GM23338 (cell line): ENCODE data around the gene SRRM2. TPM values are rescaled to one million over a fixed set of nuclear protein-coding genes. Genes with fewer than 3 reads are reported as not detected.

Experiments used
- ATAC-seq: fragments of 200-7000 bp; cut with Tn5 transposase; 3 replicates; pipeline ENCODE4 v1.9.1; 2020
- DNase-seq: peaks from one replicate; pipeline ENCODE4 v3.0.0-alpha.2; 2015; ENCODE audit warnings: low spot score
- H2AFZ ChIP-seq: fragments of 200-600 bp; sonication (generic); 2 replicates; pipeline ENCODE4 v1.8.0; 2016; ENCODE audit warnings: antibody characterized with exemption, mild to moderate bottlenecking, moderate library complexity
- H3F3A ChIP-seq: fragments of 200-600 bp; sonication (generic); replicated peaks from 2 replicates; pipeline ENCODE4 v1.8.0; 2017; ENCODE audit warnings: antibody characterized with exemption, mixed run types, low read depth
- H3K27ac ChIP-seq: fragments of 200-600 bp; sonication (generic); 2 replicates; pipeline ENCODE4 v1.6.1; 2016; ENCODE audit warnings: low read depth
- H3K27me3 ChIP-seq: fragments of 200-600 bp; sonication (generic); 2 replicates; pipeline ENCODE4 v1.8.0; 2016; ENCODE audit warnings: mild to moderate bottlenecking, mixed run types, moderate library complexity; ENCODE audit not compliant: insufficient read depth
- H3K36me3 ChIP-seq: fragments of 200-600 bp; sonication (generic); 2 replicates; pipeline ENCODE4 v1.8.0; 2016; ENCODE audit warnings: mild to moderate bottlenecking; ENCODE audit not compliant: insufficient read depth
- H3K4me1 ChIP-seq: fragments of 200-600 bp; sonication (generic); 2 replicates; pipeline ENCODE4 v1.8.0; 2016; ENCODE audit warnings: mild to moderate bottlenecking, moderate library complexity; ENCODE audit not compliant: insufficient read depth
- H3K4me2 ChIP-seq: fragments of 200-600 bp; sonication (generic); 2 replicates; pipeline ENCODE4 v1.7.1; 2017; ENCODE audit warnings: mixed run types
- H3K4me3 ChIP-seq: fragments of 200-600 bp; sonication (generic); 2 replicates; pipeline ENCODE4 v1.6.1; 2016; ENCODE audit warnings: mixed run types
- H3K79me2 ChIP-seq: fragments of 200-600 bp; sonication (generic); replicated peaks from 2 replicates; pipeline ENCODE4 v1.8.0; 2017; ENCODE audit warnings: mild to moderate bottlenecking; ENCODE audit not compliant: insufficient read depth
- H3K9me2 ChIP-seq: fragments of 200-600 bp; sonication (generic); 2 replicates; pipeline ENCODE4 v1.8.0; 2017; ENCODE audit not compliant: insufficient read depth
- H4K20me1 ChIP-seq: fragments of 200-600 bp; sonication (generic); replicated peaks from 2 replicates; pipeline ENCODE4 v1.8.0; 2017; ENCODE audit warnings: mild to moderate bottlenecking; ENCODE audit not compliant: insufficient read depth
- H3K27ac Mint-ChIP-seq: 2 replicates; pipeline ENCODE4 v1.8.0; 2020; ENCODE audit warnings: inconsistent platforms, mild to moderate bottlenecking, moderate library complexity, mixed read lengths
- H3K27me3 Mint-ChIP-seq: 3 replicates; pipeline ENCODE4 v1.8.0; 2022; ENCODE audit warnings: low read depth, mild to moderate bottlenecking, moderate library complexity, mixed read lengths, inconsistent platforms; ENCODE audit not compliant: insufficient read depth, poor library complexity
- H3K36me3 Mint-ChIP-seq: 3 replicates; pipeline ENCODE4 v1.8.0; 2021; ENCODE audit warnings: low read depth, mild to moderate bottlenecking, inconsistent platforms, moderate library complexity, mixed read lengths
- H3K4me1 Mint-ChIP-seq: 3 replicates; pipeline ENCODE4 v1.8.0; 2020; ENCODE audit warnings: mild to moderate bottlenecking, inconsistent platforms, mixed read lengths
- H3K4me3 Mint-ChIP-seq: 3 replicates; pipeline ENCODE4 v1.8.0; 2021; ENCODE audit warnings: moderate library complexity, mild to moderate bottlenecking, inconsistent platforms, mixed read lengths
- H3K9me3 Mint-ChIP-seq: 3 replicates; pipeline ENCODE4 v1.8.0; 2020; ENCODE audit warnings: moderate library complexity, mild to moderate bottlenecking, inconsistent platforms, mixed read lengths
- CREB1 ChIP-seq: fragments of 250-450 bp; sonication (Bioruptor Pico); IDR thresholded peaks from 2 replicates; pipeline ENCODE4 v1.5.0; 2020; ENCODE audit warnings: low read depth, mild to moderate bottlenecking, moderate library complexity
- CTCF ChIP-seq, 2 experiments: fragments of 200-600 bp in 1 of 2; sonication (generic) in 1 of 2; conservative IDR thresholded peaks; 2 replicates each; pipeline versions ENCODE4 v1.5.1 to v1.6.1; 2016 to 2017; ENCODE audit warnings: antibody characterized with exemption in 2 of 2, low read depth in 2 of 2, mild to moderate bottlenecking in 2 of 2, moderate library complexity in 1 of 2
- EZH2 ChIP-seq: fragments of 200-600 bp; sonication (generic); IDR thresholded peaks from one replicate; pipeline ENCODE4 v1.8.0; 2017; ENCODE audit warnings: antibody characterized with exemption, mild to moderate bottlenecking, low read depth; ENCODE audit not compliant: unreplicated experiment
- EZH2phosphoT487 ChIP-seq: fragments of 200-600 bp; sonication (generic); IDR thresholded peaks from one replicate; pipeline ENCODE4 v1.8.1; 2018; ENCODE audit warnings: antibody characterized with exemption; ENCODE audit not compliant: unreplicated experiment
- JUNB ChIP-seq: IDR thresholded peaks from one replicate; pipeline ENCODE4 v1.6.1; 2016; ENCODE audit warnings: antibody characterized with exemption; ENCODE audit not compliant: unreplicated experiment
- NANOG ChIP-seq: IDR thresholded peaks from 2 replicates; pipeline ENCODE4 v1.6.1; 2016; ENCODE audit warnings: antibody characterized with exemption, borderline replicate concordance
- POLR2AphosphoS5 ChIP-seq: IDR thresholded peaks from 2 replicates; pipeline ENCODE4 v1.6.1; 2016; ENCODE audit warnings: antibody characterized with exemption, low read depth
- REST ChIP-seq: IDR thresholded peaks from one replicate; pipeline ENCODE4 v1.6.1; 2018; ENCODE audit warnings: antibody characterized with exemption; ENCODE audit not compliant: unreplicated experiment
- STAT1 ChIP-seq: IDR thresholded peaks from one replicate; pipeline ENCODE4 v1.6.1; 2016; ENCODE audit warnings: antibody characterized with exemption; ENCODE audit not compliant: unreplicated experiment
- ZNF114 ChIP-seq: fragments of 250-450 bp; sonication (Bioruptor Pico); IDR thresholded peaks from 2 replicates; pipeline ENCODE4 v1.5.0; 2020; ENCODE audit warnings: mild to moderate bottlenecking, moderate library complexity
- ZNF331 ChIP-seq: fragments of 250-450 bp; sonication (Bioruptor Pico); IDR thresholded peaks from 2 replicates; pipeline ENCODE4 v1.5.0; 2020; ENCODE audit warnings: low read depth, mild to moderate bottlenecking, moderate library complexity
- ZNF462 ChIP-seq: fragments of 250-450 bp; sonication (Bioruptor Pico); IDR thresholded peaks from 2 replicates; pipeline ENCODE4 v1.5.0; 2020; ENCODE audit warnings: mild to moderate bottlenecking, moderate library complexity
- polyA plus RNA-seq: library from polyadenylated mRNA; unstranded; fragments of >200 nt; fragmentation: Nextera tagmentation; extraction: Ambion mirVana; gene quantifications from 2 replicates; pipeline ENCODE4 v1.2.1, GENCODE V29; 2016
- total RNA-seq: library from RNA; depleted of rRNA; stranded (reverse); fragments of >200 nt; shearing (Covaris generic); gene quantifications from 2 replicates; pipeline ENCODE4 v1.2.3, GENCODE V29; 2014
- TF ChIP-seq, protein P1 (sequence below): IDR thresholded peaks from 2 replicates; pipeline ENCODE4 v1.6.1; 2016; ENCODE audit warnings: antibody characterized with exemption

The SRRM2 gene
- total and polyA plus RNA-seq, 2 experiments from 2014 or later = 308 to 893 TPM

GRCh38 chr16:2787961-2788360, 35.5 kb downstream of the SRRM2 start:
- no peaks in the 10 kb centered on the region for H3K4me1 ChIP-seq
- no peaks in the 10 kb centered on the region for H3K79me2 ChIP-seq
- H3K9me2 ChIP-seq = no peaks in the 10 kb centered on the region
- H3K36me3 ChIP-seq = no peaks in the 10 kb centered on the region
- no peak overlapping the region for H3K4me2 ChIP-seq
- Mint-ChIP-seq H3K9me3 (no peaks in the 10 kb centered on the region; the same call in 2 of the 3 replicates), H3K27me3 (peaks cover 29% of the 10 kb centered on the region), H3K4me3 (no peak overlapping the region), H3K27ac (no peak overlapping the region), H3K36me3 (no peaks in the 10 kb centered on the region), H3K4me1 (peaks cover 3% of the 10 kb centered on the region)
- H3K27me3 ChIP-seq = peaks cover 29% of the 10 kb centered on the region
- no peak overlapping the region for H3K27ac ChIP-seq
- ATAC-seq = no peak
- no peak overlapping the region for H3K4me3 ChIP-seq
- no peaks in the 10 kb centered on the region for H4K20me1 ChIP-seq
- no peak overlapping the region for H2AFZ ChIP-seq
- H3F3A ChIP-seq = 0 out of 2 replicates have a peak, but pooled peaks cover 3% of the 10 kb centered on the region
- no peak for DNase-seq
- TF ChIP-seq JUNB (no peak), CREB1 (no peak), POLR2AphosphoS5 (no peak), ZNF114 (CRISPR knock-in tag) (no peak), STAT1 (no peak), ZNF331 (no peak), CTCF (conservative IDR thresholded peaks at IDR 0.05; ENCODE audit: low read depth in 2 of 2) (no peak), NANOG (no peak), ZNF462 (CRISPR knock-in tag) (no peak), REST (no peak), EZH2 (no peak), EZH2phosphoT487 (no peak)
- TF ChIP-seq, protein P1, sequence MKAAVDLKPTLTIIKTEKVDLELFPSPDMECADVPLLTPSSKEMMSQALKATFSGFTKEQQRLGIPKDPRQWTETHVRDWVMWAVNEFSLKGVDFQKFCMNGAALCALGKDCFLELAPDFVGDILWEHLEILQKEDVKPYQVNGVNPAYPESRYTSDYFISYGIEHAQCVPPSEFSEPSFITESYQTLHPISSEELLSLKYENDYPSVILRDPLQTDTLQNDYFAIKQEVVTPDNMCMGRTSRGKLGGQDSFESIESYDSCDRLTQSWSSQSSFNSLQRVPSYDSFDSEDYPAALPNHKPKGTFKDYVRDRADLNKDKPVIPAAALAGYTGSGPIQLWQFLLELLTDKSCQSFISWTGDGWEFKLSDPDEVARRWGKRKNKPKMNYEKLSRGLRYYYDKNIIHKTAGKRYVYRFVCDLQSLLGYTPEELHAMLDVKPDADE = no peak
